ENCODE data around the gene EPN2.
"Not testable (repeated sequence)": the region's sequence is repeated elsewhere in the genome, so short reads cannot be mapped to it uniquely, and the experiment has no call there.

The EPN2 gene

GRCh38 chr17:19269641-19270040, 32.5 kb downstream of the EPN2 start:
- no peak for DNase-seq

- no peak for DNase-seq
Observed at GRCh38 chr17:19270347-19270703, 33.2 kb downstream of the EPN2 start.

DNA sequence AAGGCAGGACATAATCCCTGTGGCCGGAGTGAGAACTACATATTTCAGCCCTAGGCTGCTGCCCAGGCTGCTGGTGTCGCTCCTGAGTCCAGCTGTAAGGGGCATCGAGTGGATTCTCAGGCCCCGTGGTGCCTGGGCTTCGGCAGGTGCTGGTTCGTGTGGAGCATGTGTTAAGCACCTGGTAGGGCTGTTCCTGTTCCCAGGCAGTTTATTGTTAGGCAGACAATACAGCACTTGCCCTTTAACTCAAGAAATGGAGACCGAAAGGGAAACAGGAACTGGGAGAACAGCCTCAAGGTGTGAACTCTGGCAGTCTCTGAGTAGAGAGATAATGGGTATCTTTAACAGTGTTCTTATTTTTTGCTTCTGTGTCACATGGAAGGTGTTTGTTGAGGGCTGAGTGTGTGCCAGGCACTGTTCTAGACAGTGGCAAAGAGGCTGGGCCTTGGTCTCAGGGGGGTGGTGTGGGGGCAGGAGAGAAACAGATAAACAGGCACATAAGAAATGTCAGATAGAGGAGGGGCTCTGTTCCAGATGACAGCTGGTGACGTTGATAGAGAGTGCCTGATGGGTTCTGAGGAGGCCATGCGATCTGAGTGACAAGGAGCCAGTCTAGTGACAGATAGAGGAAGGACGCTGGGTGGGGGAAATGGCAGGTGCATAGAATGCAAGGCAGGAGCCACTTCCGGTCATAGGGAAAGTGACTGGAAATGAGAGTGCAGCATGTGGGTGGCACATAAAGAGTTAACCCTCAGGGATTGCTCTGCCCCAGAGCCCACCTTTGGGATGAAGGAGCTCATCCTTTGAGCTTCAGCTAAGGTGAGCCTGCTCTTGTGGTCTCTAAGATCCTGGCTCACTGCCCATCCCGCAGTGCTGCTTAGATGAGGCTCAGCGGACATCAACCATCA, 33.8 kb downstream of the EPN2 start:
- DNase-seq: no peak

DNA sequence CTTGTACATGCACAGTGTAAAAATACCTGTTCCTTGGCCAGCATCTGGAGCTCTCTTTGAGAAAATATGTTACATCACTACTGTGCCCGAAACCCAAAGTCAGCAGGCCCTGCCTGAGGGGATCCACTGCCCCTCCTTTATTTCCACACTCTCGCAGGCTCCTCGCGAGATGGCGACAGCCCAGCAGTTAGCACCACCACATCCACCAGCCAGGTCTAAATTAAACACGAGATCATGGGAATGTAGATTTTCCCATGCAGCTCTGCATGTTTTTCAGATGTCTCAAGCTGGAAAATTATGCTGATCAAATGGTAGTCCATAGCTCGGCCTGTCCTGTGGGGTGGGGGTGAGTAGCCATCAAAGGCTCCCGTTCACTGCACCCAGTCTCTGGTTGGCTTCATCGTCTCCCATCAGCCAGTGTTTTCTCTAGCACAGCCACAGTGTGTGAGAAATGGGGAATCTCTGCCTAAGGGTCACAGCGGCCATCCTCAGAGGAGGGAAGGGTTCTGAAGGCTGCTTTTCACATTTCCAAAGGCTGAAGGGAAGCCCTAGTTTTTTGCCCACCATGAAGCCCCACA, 34.7 kb downstream of the EPN2 start:
- DNase-seq: no peak

GRCh38 chr17:19273731-19274130, 36.6 kb downstream of the EPN2 start:
- DNase-seq: no peak

GRCh38 chr17:19274893-19275292, 37.7 kb downstream of the EPN2 start:
- DNase-seq: no peak

- DNase-seq: no peak
Observed at GRCh38 chr17:19275457-19276127, 38.4 kb downstream of the EPN2 start.

GRCh38 chr17:19278284-19278683, 41.1 kb downstream of the EPN2 start:
- DNase-seq: not testable (repeated sequence)

GRCh38 chr17:19278729-19279128, 41.6 kb downstream of the EPN2 start:
- no peak for DNase-seq

- DNase-seq: no peak
Observed at GRCh38 chr17:19281161-19281560, 44.0 kb downstream of the EPN2 start.

DNA sequence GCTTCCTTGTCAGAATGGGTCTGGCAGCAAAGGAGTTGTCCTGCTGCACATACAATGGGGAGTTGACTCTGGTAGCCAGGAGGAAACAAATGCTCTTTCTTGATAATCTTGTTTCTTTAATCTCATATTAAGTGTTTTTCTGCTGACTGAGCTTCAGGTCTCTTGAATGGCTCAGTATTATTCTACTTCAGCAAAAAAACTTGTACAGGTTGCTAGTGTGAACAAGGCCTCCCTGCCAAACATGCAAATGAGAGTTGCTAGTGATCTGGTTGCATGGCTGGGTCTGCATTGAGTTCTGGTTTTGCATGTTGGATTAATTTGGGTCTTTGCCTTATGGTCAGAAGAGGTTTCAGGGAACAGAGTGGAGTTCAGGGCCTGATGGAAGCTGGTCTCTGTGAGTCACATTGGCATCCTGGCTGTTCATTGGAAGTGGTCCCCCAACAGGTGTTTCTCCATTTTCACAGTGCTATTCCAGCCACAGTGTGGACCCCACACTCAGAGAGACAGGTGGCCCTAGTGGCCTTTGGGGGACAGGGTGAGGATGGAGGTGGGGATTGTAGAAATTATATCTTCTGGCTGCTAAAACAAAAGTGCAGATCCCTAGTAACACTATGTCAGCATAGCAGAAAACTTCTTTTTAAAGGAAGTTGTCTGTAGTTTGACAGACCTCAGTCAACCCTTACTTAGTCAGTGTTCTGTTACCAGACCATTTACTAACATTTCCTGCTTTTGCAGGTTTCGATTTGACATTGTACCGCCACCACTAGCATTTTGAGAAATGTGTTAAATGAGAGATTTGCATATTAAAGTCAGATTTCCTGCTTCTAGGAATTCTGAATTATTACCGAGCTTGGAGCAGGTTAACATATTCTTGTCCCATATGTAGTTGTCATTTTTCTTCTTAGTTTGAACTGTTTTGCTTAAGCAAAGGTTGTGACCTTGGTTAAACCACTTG, 47.1 kb downstream of the EPN2 start:
- DNase-seq: no peak

GRCh38 chr17:19285213-19285900, 48.2 kb downstream of the EPN2 start:
- no peak for DNase-seq

GRCh38 chr17:19286751-19287341, 49.7 kb downstream of the EPN2 start:
- no peak for DNase-seq

DNA sequence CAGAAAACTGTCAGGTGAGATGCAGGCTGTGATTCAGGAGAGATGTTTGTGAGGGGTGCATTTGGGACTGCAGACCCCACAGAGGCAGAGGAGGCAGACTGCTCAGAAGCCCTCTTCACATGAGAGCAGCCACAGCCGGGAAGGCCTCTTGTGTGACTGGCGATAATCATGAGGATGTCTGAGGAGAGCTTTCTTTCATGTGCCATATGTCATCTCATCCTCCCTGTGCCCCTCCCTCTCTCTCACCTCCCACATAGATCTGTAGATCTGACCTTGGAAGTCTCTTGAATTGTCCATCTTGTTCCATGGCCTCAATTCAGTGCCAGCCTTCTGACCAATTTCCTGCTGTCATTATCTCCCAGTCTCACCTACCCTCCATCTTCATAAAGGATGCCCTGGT, 50.5 kb downstream of the EPN2 start:
- DNase-seq: no peak

DNA sequence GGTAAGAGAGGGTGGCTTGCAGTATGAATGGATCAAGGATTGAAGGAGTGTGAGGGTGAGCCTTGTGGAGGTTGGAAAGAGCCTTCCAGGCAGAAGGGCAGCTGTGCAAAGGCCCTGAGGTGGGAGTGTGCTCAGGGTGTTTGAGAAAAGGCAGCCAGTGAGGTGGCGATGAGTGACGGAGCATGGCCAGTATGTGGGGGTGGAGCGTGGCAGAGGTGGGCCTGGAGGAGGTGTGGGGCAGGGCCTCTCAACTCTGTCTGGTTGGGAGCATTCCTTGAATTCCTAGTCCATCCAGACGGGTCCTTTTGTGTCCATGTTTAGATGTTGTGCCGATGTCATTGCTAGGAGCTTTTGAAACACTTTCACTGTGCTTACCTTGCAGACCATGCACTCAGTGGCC, 51.3 kb downstream of the EPN2 start:
- DNase-seq: no peak

DNA sequence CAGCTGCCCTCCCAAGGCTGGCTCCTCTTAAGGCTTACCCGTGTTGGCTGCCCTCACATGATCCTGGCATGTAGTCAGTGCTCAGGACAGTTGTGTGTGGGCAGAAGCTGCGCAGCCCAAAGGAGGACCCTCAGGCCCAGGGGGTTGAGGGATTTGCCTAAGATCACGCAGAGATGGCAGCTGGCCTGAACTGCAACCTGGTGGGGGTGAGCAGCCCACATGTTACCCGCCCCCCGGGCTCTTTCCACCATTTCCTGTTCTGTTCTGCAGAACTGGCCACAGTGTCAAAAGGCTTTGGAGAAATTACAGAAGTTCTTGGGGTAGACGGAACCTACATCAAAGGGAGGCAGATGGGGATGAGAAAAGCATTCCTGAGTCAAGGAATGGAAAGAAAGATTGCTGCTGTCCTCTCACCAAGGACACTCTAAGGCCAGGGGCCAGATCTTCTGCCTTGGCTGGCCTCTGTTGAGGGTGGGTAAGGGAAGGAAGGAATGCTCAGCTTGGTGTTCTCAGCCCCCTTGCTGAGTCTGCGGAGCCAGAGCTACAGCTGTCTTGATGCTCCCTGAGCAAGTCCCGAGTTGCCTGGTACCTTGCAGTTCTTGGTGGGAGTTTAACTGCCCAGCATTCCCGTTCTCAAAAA, 53.0 kb downstream of the EPN2 start:
- peak; percentile 35 to 42 for DNase-seq

- no peak for DNase-seq
Observed at GRCh38 chr17:19291646-19292376, 54.6 kb downstream of the EPN2 start.

DNA sequence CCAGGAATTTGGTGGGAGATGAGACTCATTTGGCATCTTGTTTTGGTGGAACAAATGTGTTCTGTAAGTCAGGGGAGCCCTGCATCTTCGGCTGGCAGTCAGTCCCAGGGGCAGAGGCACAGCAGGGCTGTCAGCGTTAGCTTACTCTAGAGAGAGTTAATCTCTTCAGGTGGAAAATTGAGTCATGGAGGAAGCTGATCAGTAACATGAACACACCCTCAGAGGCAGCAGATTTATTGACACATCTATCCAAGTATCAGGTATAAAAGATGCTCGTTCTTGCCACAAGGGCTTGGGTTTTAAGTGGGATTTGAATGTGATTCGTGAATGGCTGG, 55.2 kb downstream of the EPN2 start:
- DNase-seq: no peak

GRCh38 chr17:19294443-19294842, 57.3 kb downstream of the EPN2 start:
- peak in 1 of 2 experiments; percentile 2 for DNase-seq

GRCh38 chr17:19295473-19296135, 58.4 kb downstream of the EPN2 start:
- DNase-seq: no peak

Data from Kasumi-1 (cell line).